HepG2 (cell line): ENCODE data around the gene PYCR2. TPM values are rescaled to one million over a fixed set of nuclear protein-coding genes. Genes with fewer than 3 reads are reported as not detected.

Source experiments
- CREM ChIP-seq, 2 experiments: sonication (generic) in 1 of 2; formaldehyde crosslinking in 1 of 2; IDR thresholded peaks; 2 replicates each; pipeline versions ENCODE4 v1.4.0 to v1.6.1; 2016 to 2020; ENCODE audit warnings: antibody characterized with exemption in 1 of 2, mild to moderate bottlenecking in 1 of 2, missing genetic modification reagents in 1 of 2
- E2F2 ChIP-seq: sonication (generic); formaldehyde crosslinking; IDR thresholded peaks from 2 replicates; pipeline ENCODE4 v1.4.0; 2020; ENCODE audit warnings: missing genetic modification reagents, borderline replicate concordance
- IKZF4 ChIP-seq: sonication (generic); formaldehyde crosslinking; IDR thresholded peaks from 2 replicates; pipeline ENCODE4 v1.5.1; 2020; ENCODE audit warnings: borderline replicate concordance, mild to moderate bottlenecking, low read depth, missing genetic modification reagents; ENCODE audit errors: not compliant biosample characterization
- IRF2 ChIP-seq: IDR thresholded peaks from 2 replicates; pipeline ENCODE4 v1.6.1; 2018; ENCODE audit warnings: missing genetic modification reagents, missing compliant biosample characterization
- NR2C2 ChIP-seq: sonication (generic); formaldehyde crosslinking; IDR thresholded peaks from 2 replicates; pipeline ENCODE4 v1.4.0; 2020; ENCODE audit warnings: missing genetic modification reagents, mild to moderate bottlenecking, moderate library complexity, borderline replicate concordance
- NRL ChIP-seq: sonication (generic); formaldehyde crosslinking; IDR thresholded peaks from 2 replicates; pipeline ENCODE4 v1.5.0; 2020; ENCODE audit warnings: missing genetic modification reagents, mild to moderate bottlenecking, moderate library complexity, borderline replicate concordance
- PAXIP1 ChIP-seq: sonication (generic); formaldehyde crosslinking; conservative IDR thresholded peaks from 2 replicates; pipeline ENCODE4 v1.4.0; 2020; ENCODE audit warnings: mild to moderate bottlenecking, missing genetic modification reagents, moderate library complexity
- RBFOX2 ChIP-seq: fragments of 200-400 bp; formaldehyde crosslinking; IDR thresholded peaks from 2 replicates; pipeline ENCODE4 v1.6.1; 2017; ENCODE audit warnings: low read depth, mild to moderate bottlenecking, low read length
- SIX1 ChIP-seq: sonication (generic); formaldehyde crosslinking; IDR thresholded peaks from 2 replicates; pipeline ENCODE4 v1.4.0; 2020; ENCODE audit warnings: missing genetic modification reagents, borderline replicate concordance
- TFAP4 ChIP-seq: sonication (generic); IDR thresholded peaks from 2 replicates; pipeline ENCODE4 v1.6.1; 2016; ENCODE audit warnings: low read depth, borderline replicate concordance
- TFDP2 ChIP-seq: sonication (generic); formaldehyde crosslinking; IDR thresholded peaks from 2 replicates; pipeline ENCODE4 v1.4.0; 2020; ENCODE audit warnings: missing genetic modification reagents
- TRAFD1 ChIP-seq: sonication (generic); formaldehyde crosslinking; IDR thresholded peaks from 2 replicates; pipeline ENCODE4 v1.5.1; 2020; ENCODE audit warnings: missing genetic modification reagents, mild to moderate bottlenecking, borderline replicate concordance
- ZFP82 ChIP-seq: sonication (generic); formaldehyde crosslinking; IDR thresholded peaks from 2 replicates; pipeline ENCODE4 v1.5.1; 2020; ENCODE audit warnings: mild to moderate bottlenecking, missing genetic modification reagents, borderline replicate concordance
- ZFY ChIP-seq: sonication (generic); formaldehyde crosslinking; IDR thresholded peaks from 2 replicates; pipeline ENCODE4 v1.4.0; 2020; ENCODE audit warnings: missing genetic modification reagents
- ZMYM2 ChIP-seq: sonication (generic); formaldehyde crosslinking; IDR thresholded peaks from 2 replicates; pipeline ENCODE4 v1.8.0; 2022; ENCODE audit warnings: mild to moderate bottlenecking, missing genetic modification reagents
- ZNF317 ChIP-seq: sonication (generic); formaldehyde crosslinking; IDR thresholded peaks from 2 replicates; pipeline ENCODE4 v1.5.0; 2020; ENCODE audit warnings: mild to moderate bottlenecking, missing genetic modification reagents
- ZNF331 ChIP-seq: sonication (generic); formaldehyde crosslinking; IDR thresholded peaks from 2 replicates; pipeline ENCODE4 v1.4.0; 2020; ENCODE audit warnings: missing genetic modification reagents
- ZSCAN25 ChIP-seq: sonication (generic); formaldehyde crosslinking; IDR thresholded peaks from 2 replicates; pipeline ENCODE4 v1.8.0; 2022; ENCODE audit warnings: mild to moderate bottlenecking, missing genetic modification reagents
- polyA plus RNA-seq, 8 experiments: library from polyadenylated mRNA; depleted of rRNA in 3 of 8; stranded (reverse) in 7 of 8; unstranded in 1 of 8; fragments of >200 nt; fragmentation: Illumina TruSeq in 4 of 8; extraction: Trizol in 4 of 8; gene quantifications; 2 replicates each; pipeline versions ENCODE4 v1.2.1 to v1.2.3, GENCODE V29; 2011 to 2016; ENCODE audit warnings: low read depth in 4 of 8, missing spikeins in 1 of 8, mixed read lengths in 1 of 8; ENCODE audit not compliant: insufficient read depth in 1 of 8
- total RNA-seq, 5 experiments: library from RNA; depleted of rRNA; stranded (reverse); fragments of >200 nt; fragmentation: Illumina TruSeq; extraction: Trizol; gene quantifications; 2 replicates each; pipeline ENCODE4 v1.2.3, GENCODE V29; 2016; ENCODE audit warnings: low read depth in 1 of 5

The PYCR2 gene
- total and polyA plus RNA-seq, 2 of the 13 experiments (the other 11 are each of a cell fraction or from before 2014, with no cell fraction given), result 47.2 to 47.8 TPM

GRCh38 chr1:225882694-225883615, 41.1 kb downstream of the PYCR2 start (continued):
- TF ChIP-seq ZFP82 (CRISPR knock-in tag), result peak; percentile 86; the same call in 1 of the 2 replicates
- 0 out of 2 replicates have a peak, but pooled peaks have one; percentile 26 for TF ChIP-seq IRF2 (CRISPR knock-in tag)
- TF ChIP-seq TRAFD1 (CRISPR knock-in tag), result no peak
- TF ChIP-seq ZMYM2, result peak; percentile 52; the same call in 1 of the 2 replicates
- TF ChIP-seq PAXIP1, result no peak
- no peak for TF ChIP-seq SIX1 (CRISPR knock-in tag)
- peak; percentile 0; the same call in 1 of the 2 replicates for TF ChIP-seq RBFOX2
- TF ChIP-seq IKZF4, result no peak
- TF ChIP-seq CREM (IDR thresholded peaks at IDR 0.05), result no peak
- no peak for TF ChIP-seq CREM (CRISPR knock-in tag; IDR thresholded peaks at IDR 0.05)
- peak; percentile 65 for TF ChIP-seq TFDP2 (CRISPR knock-in tag)
- TF ChIP-seq ZFY, result peak; percentile 76
- TF ChIP-seq E2F2, result no peak
- TF ChIP-seq ZNF317 (CRISPR knock-in tag), result 0 out of 2 replicates have a peak, but pooled peaks have one; percentile 0
- no peak for TF ChIP-seq ZNF331
- no peak for TF ChIP-seq TFAP4
- TF ChIP-seq ZSCAN25 (CRISPR knock-in tag), result no peak
- 0 out of 2 replicates have a peak, but pooled peaks have one; percentile 14 for TF ChIP-seq NRL (CRISPR knock-in tag)
- 0 out of 2 replicates have a peak, but pooled peaks have one; percentile 20 for TF ChIP-seq NR2C2
